WI38 (cell line): ENCODE data around the gene ARHGEF19.

Experiments
- H3K4me3 ChIP-seq: 2 replicates; pipeline ENCODE4 v1.5.1; 2011; ENCODE audit warnings: low read depth, mild to moderate bottlenecking, control low read depth, low read length
- CTCF ChIP-seq: IDR thresholded peaks from 2 replicates; pipeline ENCODE4 v1.5.1; 2012; ENCODE audit warnings: low read depth, mild to moderate bottlenecking, control low read depth, low read length

The ARHGEF19 gene

GRCh38 chr1:16156848-16157495 lies 55.5 kb downstream of the ARHGEF19 start:
- no peak for TF ChIP-seq CTCF
- no peak overlapping the region for H3K4me3 ChIP-seq

GRCh38 chr1:16155537-16156410 lies 56.7 kb downstream of the ARHGEF19 start, which contains the start of gene EPHA2:
TSS of gene EPHA2 (minus strand) at chr1:16156069. CDS start at chr1:16155932, 137 bp downstream.
- no peak for TF ChIP-seq CTCF
- H3K4me3 ChIP-seq: peak within 1 kb of the TSS; percentile 73

GRCh38 chr1:16153999-16154673 lies 58.3 kb downstream of the ARHGEF19 start:
- peak overlapping the region; percentile 73 for H3K4me3 ChIP-seq
- TF ChIP-seq CTCF: no peak

GRCh38 chr1:16153096-16153998 lies 59.1 kb downstream of the ARHGEF19 start:
- peak overlapping the region; percentile 73 for H3K4me3 ChIP-seq
- no peak for TF ChIP-seq CTCF

- TF ChIP-seq CTCF: no peak
These were observed 59.9 kb downstream of the ARHGEF19 start for GRCh38 chr1:16152481-16153087.

GRCh38 chr1:16151995-16152384 lies 60.5 kb downstream of the ARHGEF19 start:
- peak overlapping the region; percentile 20; the same call in 1 of the 2 replicates for H3K4me3 ChIP-seq
- TF ChIP-seq CTCF: no peak

More at GRCh38 chr1:16152481-16153087, 59.9 kb downstream of the ARHGEF19 start:
- peak overlapping the region; percentile 73; the same call in 1 of the 2 replicates for H3K4me3 ChIP-seq
